ENCODE data around the gene XPO6.

DNA sequence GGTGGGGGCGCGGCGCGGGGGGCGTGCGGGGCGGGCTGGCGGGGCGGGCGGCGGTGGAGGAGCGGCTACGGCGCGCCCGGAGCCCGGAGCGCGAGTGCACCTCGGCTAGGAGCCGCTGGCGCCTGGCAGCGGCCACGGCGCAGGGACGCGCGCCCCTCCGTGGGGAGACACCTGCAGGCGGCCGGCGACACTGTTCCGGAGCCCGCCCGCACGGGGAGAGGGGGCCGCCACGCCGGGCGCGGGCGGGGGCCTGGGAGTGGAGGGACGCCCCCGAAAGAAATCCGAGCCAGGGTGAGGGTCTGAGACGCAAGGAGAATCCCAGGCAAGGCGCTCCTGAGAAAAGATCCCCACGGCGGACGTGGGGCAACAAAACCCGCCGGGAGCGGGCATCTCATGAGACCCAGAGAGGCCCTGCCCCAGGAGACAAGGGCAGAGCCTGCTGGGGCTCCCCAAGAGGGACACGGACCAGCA is 148.1 kb downstream of the XPO6 start, which contains the start of gene GSG1L:
- TF ChIP-seq, protein P1, sequence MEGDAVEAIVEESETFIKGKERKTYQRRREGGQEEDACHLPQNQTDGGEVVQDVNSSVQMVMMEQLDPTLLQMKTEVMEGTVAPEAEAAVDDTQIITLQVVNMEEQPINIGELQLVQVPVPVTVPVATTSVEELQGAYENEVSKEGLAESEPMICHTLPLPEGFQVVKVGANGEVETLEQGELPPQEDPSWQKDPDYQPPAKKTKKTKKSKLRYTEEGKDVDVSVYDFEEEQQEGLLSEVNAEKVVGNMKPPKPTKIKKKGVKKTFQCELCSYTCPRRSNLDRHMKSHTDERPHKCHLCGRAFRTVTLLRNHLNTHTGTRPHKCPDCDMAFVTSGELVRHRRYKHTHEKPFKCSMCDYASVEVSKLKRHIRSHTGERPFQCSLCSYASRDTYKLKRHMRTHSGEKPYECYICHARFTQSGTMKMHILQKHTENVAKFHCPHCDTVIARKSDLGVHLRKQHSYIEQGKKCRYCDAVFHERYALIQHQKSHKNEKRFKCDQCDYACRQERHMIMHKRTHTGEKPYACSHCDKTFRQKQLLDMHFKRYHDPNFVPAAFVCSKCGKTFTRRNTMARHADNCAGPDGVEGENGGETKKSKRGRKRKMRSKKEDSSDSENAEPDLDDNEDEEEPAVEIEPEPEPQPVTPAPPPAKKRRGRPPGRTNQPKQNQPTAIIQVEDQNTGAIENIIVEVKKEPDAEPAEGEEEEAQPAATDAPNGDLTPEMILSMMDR (optimal IDR thresholded peaks at IDR 0.05 in 1 of 3, IDR thresholded peaks at IDR 0.05 in 1 of 3, conservative IDR thresholded peaks at IDR 0.05 in 1 of 3; ENCODE audit: extremely low read depth in 1 of 3, insufficient read depth in 2 of 3, low read length in 3 of 3): peak in 1 of 3 experiments; percentile 13
- TF ChIP-seq EZH2 (IDR thresholded peaks at IDR 0.05; ENCODE audit: low read length): no peak
